Panc1 (cell line): ENCODE measurements around the gene JPH3. TPM values are rescaled to one million over a fixed set of nuclear protein-coding genes. Genes with fewer than 3 reads are reported as not detected.

ENCODE experiments used
- ATAC-seq: fragments of 200-7000 bp; cut with Tn5 transposase; 2 replicates; pipeline ENCODE4 v1.9.1; 2020; ENCODE audit warnings: mild to moderate bottlenecking, moderate library complexity
- BruUV-seq: library from RNA; stranded (reverse); fragments of 400-500 nt; replicated peaks from 2 replicates; lab custom pipeline; 2021; lab: Mats Ljungman, UMichigan
- CTCF ChIA-PET: fragments of 300-600 bp; sonication (Branson Sonifier 250); formaldehyde crosslinking; loops from one replicate; lab custom pipeline; 2022; ENCODE audit warnings: antibody characterized with exemption; lab: Charles Lee
- POLR2A ChIA-PET: fragments of 300-600 bp; sonication (Branson Sonifier 250); formaldehyde crosslinking; loops from one replicate; lab custom pipeline; 2022; ENCODE audit warnings: antibody characterized with exemption; lab: Charles Lee
- DNase-seq: peaks from one replicate; pipeline ENCODE4 v3.0.0-alpha.2; 2010; ENCODE audit warnings: low read depth, low spot score
- H3K27ac ChIP-seq: 2 replicates; pipeline ENCODE4 v1.5.1; 2011; ENCODE audit warnings: mild to moderate bottlenecking, low read length, inconsistent platforms
- H3K27me3 ChIP-seq: fragments of 200-500 bp; sonication (Bioruptor generic); 2 replicates; pipeline ENCODE4 v1.6.0; 2014; ENCODE audit warnings: low read length, inconsistent platforms; ENCODE audit not compliant: control insufficient read depth, insufficient read depth
- H3K36me3 ChIP-seq: fragments of 200-500 bp; sonication (Bioruptor generic); 2 replicates; pipeline ENCODE4 v1.5.1; 2014; ENCODE audit warnings: inconsistent platforms, mild to moderate bottlenecking, low read length, moderate library complexity; ENCODE audit not compliant: control insufficient read depth, insufficient read depth
- H3K4me1 ChIP-seq: 2 replicates; pipeline ENCODE4 v1.5.1; 2011; ENCODE audit warnings: inconsistent platforms, mild to moderate bottlenecking, low read length, moderate library complexity; ENCODE audit not compliant: control insufficient read depth, insufficient read depth
- H3K4me3 ChIP-seq, 2 experiments: 2 replicates each; pipeline ENCODE4 v1.5.1; 2011 to 2012; ENCODE audit warnings: low read depth in 2 of 2, low read length in 2 of 2, mild to moderate bottlenecking in 2 of 2, inconsistent platforms in 1 of 2, moderate library complexity in 1 of 2
- H3K9me3 ChIP-seq: fragments of 200-500 bp; sonication (Bioruptor generic); 2 replicates; pipeline ENCODE4 v1.5.1; 2014; ENCODE audit warnings: low read depth, mild to moderate bottlenecking, inconsistent platforms, low read length, moderate library complexity; ENCODE audit not compliant: control insufficient read depth, insufficient read depth
- POLR2AphosphoS5 ChIP-seq: IDR thresholded peaks from 2 replicates; pipeline ENCODE4 v1.6.1; 2012; ENCODE audit warnings: mild to moderate bottlenecking, low read depth, low read length, moderate library complexity
- REST ChIP-seq, 2 experiments: IDR thresholded peaks; 2 replicates each; pipeline ENCODE4 v1.6.1; 2011 to 2012; ENCODE audit warnings: low read depth in 2 of 2, control low read depth in 1 of 2, low read length in 1 of 2, mild to moderate bottlenecking in 1 of 2, moderate library complexity in 1 of 2; ENCODE audit not compliant: insufficient read depth in 1 of 2
- SIN3A ChIP-seq: IDR thresholded peaks from 2 replicates; pipeline ENCODE4 v1.6.1; 2012; ENCODE audit warnings: low read depth, mild to moderate bottlenecking, low read length, moderate library complexity, borderline replicate concordance; ENCODE audit not compliant: insufficient read depth
- TCF7L2 ChIP-seq: IDR thresholded peaks from 2 replicates; pipeline ENCODE4 v1.6.1; 2011; ENCODE audit warnings: mild to moderate bottlenecking, low read depth, low read length, inconsistent platforms
- in situ Hi-C: cut with HindIII; loops from 2 replicates; pipeline ENCODE4 v1.10.0; 2016; ENCODE audit warnings: low sequenced_read_pairs, low pct_unique_long_range_greater_than_20kb
- intact Hi-C: fragments of 100-400 bp; cut with micrococcal nuclease; formaldehyde crosslinking; loops from one replicate; pipeline ENCODE4 v1.10.0; 2022; ENCODE audit not compliant: unreplicated experiment
- total RNA-seq: library from RNA; stranded (reverse); gene quantifications from one replicate; pipeline ENCODE4 v1.2.1, GENCODE V29; 2021; ENCODE audit not compliant: unreplicated experiment
- TF ChIP-seq, protein P1 (sequence below): fragments of 450-650 bp; IDR thresholded peaks from 2 replicates; pipeline ENCODE4 v1.5.1; 2017; ENCODE audit warnings: mild to moderate bottlenecking

The JPH3 gene
- total RNA-seq, 1 experiment from 2014 or later = 1.2 TPM

DNA sequence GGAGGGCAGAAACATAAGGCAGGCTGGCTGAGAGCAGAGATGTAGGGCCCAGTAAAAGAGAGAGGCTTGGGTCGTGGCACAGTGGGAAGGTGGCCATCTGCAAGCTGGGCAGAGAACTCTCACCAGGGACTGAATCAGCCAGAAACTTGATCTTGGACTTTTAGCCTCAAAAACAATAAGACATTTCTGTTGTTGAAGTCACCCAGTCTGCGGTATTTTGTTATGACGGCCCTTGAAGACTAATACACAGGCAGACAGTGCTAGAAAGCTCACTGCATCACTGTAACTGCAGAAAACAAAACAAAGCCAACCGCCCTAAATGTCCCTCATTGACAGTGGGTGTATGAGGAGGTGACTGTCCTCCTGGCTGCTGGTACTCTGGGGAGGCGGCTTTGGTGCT, 3.9 kb upstream of the JPH3 start:
- Histone ChIP-seq H3K27me3 (no peaks in the 10 kb centered on the region; the same call in 1 of the 2 replicates), H3K27ac (no peak overlapping the region), H3K4me1 (no peaks in the 10 kb centered on the region), H3K36me3 (no peaks in the 10 kb centered on the region), H3K4me3 (no peak overlapping the region), H3K9me3 (no peaks in the 10 kb centered on the region)
- in situ Hi-C loops = no loop called here
- no peak for DNase-seq
- 0 out of 2 replicates have a peak, but pooled peaks have one; percentile 21 for ATAC-seq
- CTCF ChIA-PET = no interaction called here
- POLR2A ChIA-PET = no interaction called here
- no peak for TF ChIP-seq SIN3A
- TF ChIP-seq, protein P1, sequence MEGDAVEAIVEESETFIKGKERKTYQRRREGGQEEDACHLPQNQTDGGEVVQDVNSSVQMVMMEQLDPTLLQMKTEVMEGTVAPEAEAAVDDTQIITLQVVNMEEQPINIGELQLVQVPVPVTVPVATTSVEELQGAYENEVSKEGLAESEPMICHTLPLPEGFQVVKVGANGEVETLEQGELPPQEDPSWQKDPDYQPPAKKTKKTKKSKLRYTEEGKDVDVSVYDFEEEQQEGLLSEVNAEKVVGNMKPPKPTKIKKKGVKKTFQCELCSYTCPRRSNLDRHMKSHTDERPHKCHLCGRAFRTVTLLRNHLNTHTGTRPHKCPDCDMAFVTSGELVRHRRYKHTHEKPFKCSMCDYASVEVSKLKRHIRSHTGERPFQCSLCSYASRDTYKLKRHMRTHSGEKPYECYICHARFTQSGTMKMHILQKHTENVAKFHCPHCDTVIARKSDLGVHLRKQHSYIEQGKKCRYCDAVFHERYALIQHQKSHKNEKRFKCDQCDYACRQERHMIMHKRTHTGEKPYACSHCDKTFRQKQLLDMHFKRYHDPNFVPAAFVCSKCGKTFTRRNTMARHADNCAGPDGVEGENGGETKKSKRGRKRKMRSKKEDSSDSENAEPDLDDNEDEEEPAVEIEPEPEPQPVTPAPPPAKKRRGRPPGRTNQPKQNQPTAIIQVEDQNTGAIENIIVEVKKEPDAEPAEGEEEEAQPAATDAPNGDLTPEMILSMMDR = no peak
- no peak for TF ChIP-seq TCF7L2
- no peak for TF ChIP-seq POLR2AphosphoS5
- no peak for TF ChIP-seq REST (IDR thresholded peaks at IDR 0.05; ENCODE audit: insufficient read depth in 1 of 2, low read depth in 2 of 2, low read length in 1 of 2)
- intact Hi-C loops = no loop called here
- no TSS peak for BruUV-seq

DNA sequence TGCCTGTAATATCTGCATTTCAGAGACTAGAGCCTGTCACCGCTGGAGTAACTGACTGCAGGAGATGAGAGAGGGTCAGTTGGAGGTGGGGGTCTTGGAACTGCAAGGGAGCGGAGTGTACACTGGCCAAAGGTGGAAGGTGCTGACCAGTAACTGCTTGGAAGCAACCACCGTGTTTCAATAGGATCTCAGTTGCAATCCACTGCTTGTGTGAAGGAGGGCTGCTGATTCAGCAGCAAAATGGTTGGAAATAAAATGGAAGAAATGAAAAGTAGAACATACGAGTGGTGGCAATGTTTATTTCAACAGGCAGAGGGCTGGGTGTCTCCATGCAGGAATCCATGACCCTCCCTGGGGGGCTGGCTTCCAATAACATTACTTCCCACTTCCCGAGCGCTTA, 2.1 kb upstream of the JPH3 start:
- H3K4me3 ChIP-seq = no peak overlapping the region
- no peak overlapping the region for H3K27ac ChIP-seq
- no peaks in the 10 kb centered on the region for H3K36me3 ChIP-seq
- no peak for DNase-seq
- H3K27me3 ChIP-seq = no peaks in the 10 kb centered on the region; the same call in 1 of the 2 replicates
- intact Hi-C loops = no loop called here
- no peaks in the 10 kb centered on the region for H3K4me1 ChIP-seq
- BruUV-seq = no TSS peak
- ATAC-seq = no peak
- TF ChIP-seq REST (IDR thresholded peaks at IDR 0.05; ENCODE audit: insufficient read depth in 1 of 2, low read depth in 2 of 2, low read length in 1 of 2) = no peak
- TF ChIP-seq SIN3A = no peak
- TF ChIP-seq, protein P1 = no peak
- TF ChIP-seq TCF7L2 = no peak
- no peak for TF ChIP-seq POLR2AphosphoS5
- ChIA-PET CTCF (no interaction called here), POLR2A (no interaction called here)
- no peaks in the 10 kb centered on the region for H3K9me3 ChIP-seq
- in situ Hi-C loops = no loop called here
